H9 (cell line): ENCODE measurements around the gene SUFU. TPM values are rescaled to one million over a fixed set of nuclear protein-coding genes. Genes with fewer than 3 reads are reported as not detected.

Source experiments
- DNase-seq: peaks from one replicate; pipeline ENCODE4 v3.0.0-alpha.2; 2017
- H2AFZ ChIP-seq: one replicate; pipeline ENCODE4 v1.6.1; 2013; ENCODE audit warnings: mild to moderate bottlenecking, low read length, control low read depth, moderate library complexity
- H2AK5ac ChIP-seq: 2 replicates; pipeline ENCODE4 v1.6.1; 2013; ENCODE audit warnings: low read length, control low read depth, mixed read lengths; ENCODE audit not compliant: insufficient read length
- H2BK120ac ChIP-seq: one replicate; pipeline ENCODE4 v1.6.1; 2013; ENCODE audit warnings: low read depth, mild to moderate bottlenecking, low read length, control low read depth, inconsistent platforms; ENCODE audit not compliant: poor library complexity, severe bottlenecking
- H2BK12ac ChIP-seq: 2 replicates; pipeline ENCODE4 v1.6.1; 2013; ENCODE audit warnings: low read length, control low read depth, mixed read lengths, low read depth; ENCODE audit not compliant: insufficient read length
- H2BK15ac ChIP-seq: 2 replicates; pipeline ENCODE4 v1.6.1; 2013; ENCODE audit warnings: low read depth, low read length, control low read depth
- H2BK20ac ChIP-seq: one replicate; pipeline ENCODE4 v1.6.1; 2013; ENCODE audit warnings: low read depth, mild to moderate bottlenecking, low read length, control low read depth, inconsistent platforms; ENCODE audit not compliant: poor library complexity, severe bottlenecking
- H2BK5ac ChIP-seq: 2 replicates; pipeline ENCODE4 v1.6.1; 2013; ENCODE audit warnings: low read length, control low read depth, mixed read lengths; ENCODE audit not compliant: insufficient read length
- H3K14ac ChIP-seq: 2 replicates; pipeline ENCODE4 v1.6.1; 2013; ENCODE audit warnings: low read length, control low read depth; ENCODE audit not compliant: insufficient read depth
- H3K18ac ChIP-seq: 2 replicates; pipeline ENCODE4 v1.6.1; 2013; ENCODE audit warnings: low read depth, mild to moderate bottlenecking, mixed read lengths, low read length, control low read depth; ENCODE audit not compliant: insufficient read length
- H3K23ac ChIP-seq: 2 replicates; pipeline ENCODE4 v1.6.1; 2013; ENCODE audit warnings: low read length, control low read depth, mixed read lengths, low read depth; ENCODE audit not compliant: insufficient read length
- H3K23me2 ChIP-seq: 2 replicates; pipeline ENCODE4 v1.6.1; 2013; ENCODE audit warnings: low read depth, mild to moderate bottlenecking, mixed read lengths, low read length, control low read depth; ENCODE audit not compliant: insufficient read length, poor library complexity, severe bottlenecking
- H3K27ac ChIP-seq: 2 replicates; pipeline ENCODE4 v1.5.1; 2013; ENCODE audit warnings: low read length, control low read depth, mixed read lengths, low read depth; ENCODE audit not compliant: insufficient read length
- H3K27me3 ChIP-seq: 2 replicates; pipeline ENCODE4 v1.6.1; 2013; ENCODE audit warnings: low read length, control low read depth, inconsistent platforms; ENCODE audit not compliant: insufficient read depth
- H3K4ac ChIP-seq: 2 replicates; pipeline ENCODE4 v1.6.1; 2013; ENCODE audit warnings: low read depth, mild to moderate bottlenecking, control low read depth, inconsistent platforms, low read length, moderate library complexity
- H3K4me1 ChIP-seq: 2 replicates; pipeline ENCODE4 v1.6.1; 2013; ENCODE audit warnings: low read length, control low read depth, inconsistent platforms; ENCODE audit not compliant: insufficient read depth
- H3K4me2 ChIP-seq: 2 replicates; pipeline ENCODE4 v1.6.1; 2013; ENCODE audit warnings: low read length, control low read depth, mixed read lengths; ENCODE audit not compliant: insufficient read length, insufficient read depth
- H3K56ac ChIP-seq: 2 replicates; pipeline ENCODE4 v1.6.1; 2013; ENCODE audit warnings: low read depth, mild to moderate bottlenecking, mixed read lengths, low read length, control low read depth; ENCODE audit not compliant: insufficient read length
- H3K79me1 ChIP-seq: 2 replicates; pipeline ENCODE4 v1.6.1; 2013; ENCODE audit warnings: low read depth, mild to moderate bottlenecking, moderate library complexity, low read length, control low read depth, inconsistent platforms; ENCODE audit not compliant: insufficient read depth, poor library complexity, severe bottlenecking
- H3K79me2 ChIP-seq: 2 replicates; pipeline ENCODE4 v1.6.1; 2013; ENCODE audit warnings: low read length, control low read depth, inconsistent platforms; ENCODE audit not compliant: insufficient read depth
- H3K9ac ChIP-seq: 2 replicates; pipeline ENCODE4 v1.6.1; 2013; ENCODE audit warnings: low read length, control low read depth, mixed read lengths; ENCODE audit not compliant: insufficient read length; ENCODE audit errors: extremely low read depth
- H3K9me3 ChIP-seq: one replicate; pipeline ENCODE4 v1.6.1; 2013; ENCODE audit warnings: low read depth, low read length, inconsistent platforms; ENCODE audit not compliant: control insufficient read depth
- H3T11ph ChIP-seq: one replicate; pipeline ENCODE4 v1.6.1; 2013; ENCODE audit warnings: mild to moderate bottlenecking, low read length, control low read depth, inconsistent platforms
- H4K20me1 ChIP-seq: one replicate; pipeline ENCODE4 v1.6.1; 2013; ENCODE audit not compliant: control insufficient read depth, insufficient read length, insufficient read depth
- H4K5ac ChIP-seq: 2 replicates; pipeline ENCODE4 v1.6.1; 2013; ENCODE audit warnings: low read depth, mild to moderate bottlenecking, mixed read lengths, low read length, control low read depth; ENCODE audit not compliant: insufficient read length
- H4K8ac ChIP-seq: replicated peaks from 2 replicates; pipeline ENCODE4 v1.6.1; 2013; ENCODE audit warnings: low read length, control low read depth, mixed read lengths, low read depth; ENCODE audit not compliant: insufficient read length
- H4K91ac ChIP-seq: 2 replicates; pipeline ENCODE4 v1.6.1; 2013; ENCODE audit warnings: low read depth, mild to moderate bottlenecking, moderate library complexity, mixed read lengths, low read length, control low read depth; ENCODE audit not compliant: insufficient read length
- H3K27ac Mint-ChIP-seq, 3 experiments: 2 replicates in 2 of 3; 3 replicates in 1 of 3; pipeline ENCODE4 v1.8.0; 2020 to 2021; ENCODE audit warnings: mixed read lengths in 3 of 3, mild to moderate bottlenecking in 1 of 3, moderate library complexity in 1 of 3
- H3K27me3 Mint-ChIP-seq: 2 replicates; pipeline ENCODE4 v1.8.0; 2021; ENCODE audit warnings: low read depth, mild to moderate bottlenecking, moderate library complexity, mixed read lengths
- H3K36me3 Mint-ChIP-seq, 3 experiments: 2 replicates in 2 of 3; 3 replicates in 1 of 3; pipeline ENCODE4 v1.8.0; 2020 to 2021; ENCODE audit warnings: low read depth in 3 of 3, mixed read lengths in 3 of 3; ENCODE audit not compliant: insufficient read depth in 1 of 3
- H3K4me1 Mint-ChIP-seq, 2 experiments: 2 replicates each; pipeline ENCODE4 v1.8.0; 2020; ENCODE audit warnings: mixed read lengths in 2 of 2
- H3K4me3 Mint-ChIP-seq, 2 experiments: 2 replicates in 1 of 2; 3 replicates in 1 of 2; pipeline ENCODE4 v1.8.0; 2020 to 2021; ENCODE audit warnings: mild to moderate bottlenecking in 2 of 2, mixed read lengths in 2 of 2, moderate library complexity in 1 of 2
- H3K9me3 Mint-ChIP-seq, 2 experiments: 2 replicates in 1 of 2; 3 replicates in 1 of 2; pipeline ENCODE4 v1.8.0; 2020; ENCODE audit warnings: mild to moderate bottlenecking in 2 of 2, mixed read lengths in 2 of 2, moderate library complexity in 1 of 2
- CTCF ChIP-seq: fragments of 200-600 bp; sonication (generic); conservative IDR thresholded peaks from 3 replicates; pipeline ENCODE4 v1.8.0; 2021; ENCODE audit warnings: antibody characterized with exemption, mild to moderate bottlenecking
- WGBS: extraction: QIAGEN DNeasy Blood & Tissue Kit; methylation state at CpG from one replicate; pipeline ENCODE4 v1.1.7; 2013; ENCODE audit warnings: missing lambda C conversion rate, low lambda C conversion rate, mixed read lengths; ENCODE audit not compliant: insufficient read length; ENCODE audit errors: extremely low coverage; 5-methylcytosine and 5-hydroxymethylcytosine counted together
- total RNA-seq: library from RNA; stranded (reverse); gene quantifications from 2 replicates; pipeline ENCODE4 v1.2.1, GENCODE V29; 2021

The SUFU gene
- total RNA-seq, 1 experiment from 2014 or later = 9.5 TPM

- Histone ChIP-seq H3K9me3 (no peaks in the 10 kb centered on the region), H3T11ph (no peak overlapping the region), H3K79me2 (no peaks in the 10 kb centered on the region), H3K56ac (no peak overlapping the region), H4K91ac (no peak overlapping the region), H3K23me2 (no peaks in the 10 kb centered on the region), H3K18ac (no peak overlapping the region), H2BK5ac (no peak overlapping the region), H3K27me3 (no peaks in the 10 kb centered on the region), H4K8ac (no peak overlapping the region), H4K20me1 (no peaks in the 10 kb centered on the region), H4K5ac (no peak overlapping the region), H3K9ac (no peak overlapping the region), H3K79me1 (no peaks in the 10 kb centered on the region), H2AK5ac (no peak overlapping the region), H2AFZ (no peak overlapping the region), H3K14ac (no peak overlapping the region), H2BK15ac (no peak overlapping the region), H3K23ac (no peak overlapping the region), H2BK12ac (no peak overlapping the region), H3K4ac (no peak overlapping the region), H2BK120ac (no peak overlapping the region), H3K4me1 (no peaks in the 10 kb centered on the region; the same call in 1 of the 2 replicates), H2BK20ac (no peak overlapping the region), H3K27ac (no peak overlapping the region), H3K4me2 (no peak overlapping the region)
- H3K27ac Mint-ChIP-seq = no peak overlapping the region
- peaks cover 8 to 9% of the 10 kb centered on the region in 2 experiments for H3K4me1 Mint-ChIP-seq
- DNase-seq = no peak
- H3K36me3 Mint-ChIP-seq = peaks cover 4 to 12% (median 8%) of the 10 kb centered on the region in 3 experiments; a peak in 6 of 7 replicates
- H3K27me3 Mint-ChIP-seq = peaks cover 1% of the 10 kb centered on the region; the same call in 1 of the 2 replicates
- WGBS = no CpG with 5 or more reads among the region's 9 CpGs
- no peak overlapping the region for H3K4me3 Mint-ChIP-seq
- H3K9me3 Mint-ChIP-seq = no peaks in the 10 kb centered on the region
- TF ChIP-seq CTCF = no peak
Measured at GRCh38 chr10:102468683-102469082, 35.1 kb upstream of the SUFU start.
